HL-60 (cell line): ENCODE measurements around the gene PRSS33.

Source experiments
- DNase-seq, 2 experiments: peaks; one replicate each; pipeline ENCODE4 v3.0.0-alpha.2; 2010 to 2020; ENCODE audit warnings: low read depth in 1 of 2, low spot score in 1 of 2
- H3K27ac ChIP-seq: fragments of 250-450 bp; sonication (Bioruptor Pico); replicated peaks from 2 replicates; pipeline ENCODE4 v1.5.1; 2020; ENCODE audit warnings: mild to moderate bottlenecking, moderate library complexity
- H3K27me3 ChIP-seq: fragments of 250-450 bp; sonication (Bioruptor Pico); 2 replicates; pipeline ENCODE4 v1.5.1; 2021; ENCODE audit warnings: mild to moderate bottlenecking, moderate library complexity; ENCODE audit not compliant: insufficient read depth, poor library complexity, severe bottlenecking
- H3K4me3 ChIP-seq: replicated peaks from 2 replicates; pipeline ENCODE4 v1.5.1; 2011; ENCODE audit warnings: mild to moderate bottlenecking, control low read depth, low read length; ENCODE audit not compliant: insufficient read depth
- GABPA ChIP-seq: IDR thresholded peaks from 2 replicates; pipeline ENCODE4 v1.6.1; 2012; ENCODE audit warnings: low read depth
- POLR2AphosphoS5 ChIP-seq: IDR thresholded peaks from 2 replicates; pipeline ENCODE4 v1.6.1; 2012; ENCODE audit warnings: low read depth
- SPI1 ChIP-seq: IDR thresholded peaks from 2 replicates; pipeline ENCODE4 v1.6.1; 2012; ENCODE audit warnings: low read depth, mild to moderate bottlenecking, borderline replicate concordance
- TF ChIP-seq, protein P1 (sequence below): IDR thresholded peaks from 2 replicates; pipeline ENCODE4 v1.6.1; 2012; ENCODE audit warnings: low read depth; ENCODE audit not compliant: insufficient replicate concordance
- TF ChIP-seq, protein P2 (sequence below): IDR thresholded peaks from one replicate; pipeline ENCODE4 v1.5.1; 2011; ENCODE audit warnings: low read length, control low read depth, inconsistent platforms; ENCODE audit not compliant: insufficient read depth

Gene PRSS33

DNA sequence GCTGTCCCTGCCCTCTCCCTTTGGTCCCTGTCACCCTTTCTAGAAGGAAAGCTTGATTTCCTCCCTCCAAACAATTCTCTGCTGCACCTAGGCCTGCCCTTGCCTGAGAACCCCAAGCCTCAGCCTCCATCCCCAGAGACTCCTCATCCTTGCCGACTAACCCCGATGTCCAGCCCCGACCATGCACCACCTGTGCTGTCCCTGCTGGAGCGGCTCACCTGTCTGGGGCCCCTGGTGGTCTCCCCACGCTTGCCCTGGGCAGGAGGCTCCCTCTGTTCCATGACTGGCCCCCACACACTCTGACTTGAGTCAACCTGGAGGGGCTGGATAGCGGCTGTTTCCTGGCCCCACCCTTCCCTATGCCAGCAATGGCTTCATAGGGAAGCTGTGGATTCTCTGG, 46.9 kb downstream of the PRSS33 start:
- no peak overlapping the region for H3K27ac ChIP-seq
- H3K27me3 ChIP-seq, result no peaks in the 10 kb centered on the region
- no peak for DNase-seq
- H3K4me3 ChIP-seq, result no peak overlapping the region
- no peak for TF ChIP-seq POLR2AphosphoS5
- TF ChIP-seq, protein P1, sequence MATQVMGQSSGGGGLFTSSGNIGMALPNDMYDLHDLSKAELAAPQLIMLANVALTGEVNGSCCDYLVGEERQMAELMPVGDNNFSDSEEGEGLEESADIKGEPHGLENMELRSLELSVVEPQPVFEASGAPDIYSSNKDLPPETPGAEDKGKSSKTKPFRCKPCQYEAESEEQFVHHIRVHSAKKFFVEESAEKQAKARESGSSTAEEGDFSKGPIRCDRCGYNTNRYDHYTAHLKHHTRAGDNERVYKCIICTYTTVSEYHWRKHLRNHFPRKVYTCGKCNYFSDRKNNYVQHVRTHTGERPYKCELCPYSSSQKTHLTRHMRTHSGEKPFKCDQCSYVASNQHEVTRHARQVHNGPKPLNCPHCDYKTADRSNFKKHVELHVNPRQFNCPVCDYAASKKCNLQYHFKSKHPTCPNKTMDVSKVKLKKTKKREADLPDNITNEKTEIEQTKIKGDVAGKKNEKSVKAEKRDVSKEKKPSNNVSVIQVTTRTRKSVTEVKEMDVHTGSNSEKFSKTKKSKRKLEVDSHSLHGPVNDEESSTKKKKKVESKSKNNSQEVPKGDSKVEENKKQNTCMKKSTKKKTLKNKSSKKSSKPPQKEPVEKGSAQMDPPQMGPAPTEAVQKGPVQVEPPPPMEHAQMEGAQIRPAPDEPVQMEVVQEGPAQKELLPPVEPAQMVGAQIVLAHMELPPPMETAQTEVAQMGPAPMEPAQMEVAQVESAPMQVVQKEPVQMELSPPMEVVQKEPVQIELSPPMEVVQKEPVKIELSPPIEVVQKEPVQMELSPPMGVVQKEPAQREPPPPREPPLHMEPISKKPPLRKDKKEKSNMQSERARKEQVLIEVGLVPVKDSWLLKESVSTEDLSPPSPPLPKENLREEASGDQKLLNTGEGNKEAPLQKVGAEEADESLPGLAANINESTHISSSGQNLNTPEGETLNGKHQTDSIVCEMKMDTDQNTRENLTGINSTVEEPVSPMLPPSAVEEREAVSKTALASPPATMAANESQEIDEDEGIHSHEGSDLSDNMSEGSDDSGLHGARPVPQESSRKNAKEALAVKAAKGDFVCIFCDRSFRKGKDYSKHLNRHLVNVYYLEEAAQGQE, result no peak
- TF ChIP-seq SPI1, result no peak
- TF ChIP-seq GABPA, result no peak
- TF ChIP-seq, protein P2, sequence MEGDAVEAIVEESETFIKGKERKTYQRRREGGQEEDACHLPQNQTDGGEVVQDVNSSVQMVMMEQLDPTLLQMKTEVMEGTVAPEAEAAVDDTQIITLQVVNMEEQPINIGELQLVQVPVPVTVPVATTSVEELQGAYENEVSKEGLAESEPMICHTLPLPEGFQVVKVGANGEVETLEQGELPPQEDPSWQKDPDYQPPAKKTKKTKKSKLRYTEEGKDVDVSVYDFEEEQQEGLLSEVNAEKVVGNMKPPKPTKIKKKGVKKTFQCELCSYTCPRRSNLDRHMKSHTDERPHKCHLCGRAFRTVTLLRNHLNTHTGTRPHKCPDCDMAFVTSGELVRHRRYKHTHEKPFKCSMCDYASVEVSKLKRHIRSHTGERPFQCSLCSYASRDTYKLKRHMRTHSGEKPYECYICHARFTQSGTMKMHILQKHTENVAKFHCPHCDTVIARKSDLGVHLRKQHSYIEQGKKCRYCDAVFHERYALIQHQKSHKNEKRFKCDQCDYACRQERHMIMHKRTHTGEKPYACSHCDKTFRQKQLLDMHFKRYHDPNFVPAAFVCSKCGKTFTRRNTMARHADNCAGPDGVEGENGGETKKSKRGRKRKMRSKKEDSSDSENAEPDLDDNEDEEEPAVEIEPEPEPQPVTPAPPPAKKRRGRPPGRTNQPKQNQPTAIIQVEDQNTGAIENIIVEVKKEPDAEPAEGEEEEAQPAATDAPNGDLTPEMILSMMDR, result no peak

DNA sequence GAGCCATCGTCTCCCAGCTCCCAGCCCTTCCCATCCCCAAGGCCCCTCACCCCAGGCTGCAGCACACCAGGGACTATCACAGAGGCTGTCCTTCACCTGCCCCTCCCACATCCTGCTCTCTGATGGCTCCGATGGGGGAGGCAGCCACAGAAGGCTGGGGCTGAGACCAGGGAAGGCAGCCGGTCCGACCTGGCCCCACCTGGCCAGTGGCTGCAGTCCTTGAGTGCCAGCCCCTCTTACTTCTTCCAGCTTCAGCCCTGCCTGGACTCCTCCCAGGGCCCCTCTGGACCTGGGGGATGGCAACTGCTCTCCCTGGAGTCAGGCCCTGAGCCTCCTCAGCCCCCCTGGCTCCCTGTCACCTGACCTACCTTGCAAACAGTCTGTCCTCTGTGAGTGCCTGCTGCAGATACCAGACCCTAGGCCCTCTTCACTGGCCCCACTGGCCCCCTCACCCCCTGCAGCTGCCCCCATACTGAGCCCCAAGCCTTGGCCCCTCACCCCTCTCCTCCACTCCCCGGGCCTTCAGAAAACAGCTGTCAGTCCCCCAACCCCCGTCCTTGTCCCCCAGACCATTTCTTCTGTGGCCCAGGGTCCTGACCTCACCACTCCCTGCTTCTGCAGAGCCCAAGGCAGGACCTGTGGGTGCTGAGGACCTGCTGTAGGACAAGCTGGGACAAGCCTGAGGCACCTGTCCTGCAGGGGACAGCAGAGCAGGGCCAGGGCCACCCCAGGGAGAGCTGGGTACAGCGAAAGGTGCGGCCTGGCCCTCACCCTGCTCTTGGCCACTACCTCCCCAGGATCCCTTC, 47.5 kb downstream of the PRSS33 start:
- DNase-seq, result no peak
- Histone ChIP-seq H3K27ac (no peak overlapping the region), H3K27me3 (no peaks in the 10 kb centered on the region), H3K4me3 (no peak overlapping the region)
- no peak for TF ChIP-seq SPI1
- TF ChIP-seq POLR2AphosphoS5, result no peak
- TF ChIP-seq, protein P1, result no peak
- TF ChIP-seq GABPA, result no peak
- TF ChIP-seq, protein P2, result no peak

DNA sequence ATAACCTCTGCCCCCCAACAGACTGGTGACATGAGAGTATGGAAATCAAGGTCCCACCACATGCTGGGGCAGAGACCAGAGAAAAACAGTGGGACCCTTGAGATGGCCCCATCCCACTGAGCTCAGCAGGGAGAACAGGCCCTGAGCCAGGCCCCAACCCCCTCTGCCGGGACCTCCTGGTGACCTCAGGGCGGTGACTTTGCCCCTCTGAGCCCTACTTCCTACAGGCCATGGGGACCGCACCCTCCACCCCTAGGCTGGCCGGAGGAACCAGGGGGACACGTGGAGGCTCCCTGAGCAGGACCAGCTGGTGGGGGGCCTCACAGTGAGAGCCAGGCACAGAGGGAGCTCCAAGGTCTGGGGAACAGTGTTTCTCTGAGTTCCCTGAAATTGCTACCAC, 48.7 kb downstream of the PRSS33 start:
- DNase-seq, result no peak
- no peak overlapping the region for H3K27ac ChIP-seq
- H3K27me3 ChIP-seq, result no peaks in the 10 kb centered on the region
- H3K4me3 ChIP-seq, result no peak overlapping the region
- TF ChIP-seq GABPA (no peak), SPI1 (no peak), POLR2AphosphoS5 (no peak)
- TF ChIP-seq, protein P2, result no peak
- TF ChIP-seq, protein P1, result no peak
